ENCODE results near the gene ZFPM1.

ZFPM1 gene

GRCh38 chr16:88529596-88529995 is 76.5 kb downstream of the ZFPM1 start:
- TF ChIP-seq, protein P1, sequence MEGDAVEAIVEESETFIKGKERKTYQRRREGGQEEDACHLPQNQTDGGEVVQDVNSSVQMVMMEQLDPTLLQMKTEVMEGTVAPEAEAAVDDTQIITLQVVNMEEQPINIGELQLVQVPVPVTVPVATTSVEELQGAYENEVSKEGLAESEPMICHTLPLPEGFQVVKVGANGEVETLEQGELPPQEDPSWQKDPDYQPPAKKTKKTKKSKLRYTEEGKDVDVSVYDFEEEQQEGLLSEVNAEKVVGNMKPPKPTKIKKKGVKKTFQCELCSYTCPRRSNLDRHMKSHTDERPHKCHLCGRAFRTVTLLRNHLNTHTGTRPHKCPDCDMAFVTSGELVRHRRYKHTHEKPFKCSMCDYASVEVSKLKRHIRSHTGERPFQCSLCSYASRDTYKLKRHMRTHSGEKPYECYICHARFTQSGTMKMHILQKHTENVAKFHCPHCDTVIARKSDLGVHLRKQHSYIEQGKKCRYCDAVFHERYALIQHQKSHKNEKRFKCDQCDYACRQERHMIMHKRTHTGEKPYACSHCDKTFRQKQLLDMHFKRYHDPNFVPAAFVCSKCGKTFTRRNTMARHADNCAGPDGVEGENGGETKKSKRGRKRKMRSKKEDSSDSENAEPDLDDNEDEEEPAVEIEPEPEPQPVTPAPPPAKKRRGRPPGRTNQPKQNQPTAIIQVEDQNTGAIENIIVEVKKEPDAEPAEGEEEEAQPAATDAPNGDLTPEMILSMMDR (IDR thresholded peaks at IDR 0.05; ENCODE audit: low read depth, low read length): no peak
- no peak for TF ChIP-seq EZH2phosphoT487 (IDR thresholded peaks at IDR 0.05; ENCODE audit: low read depth)
- no peaks in the 10 kb centered on the region for H3K36me3 ChIP-seq (replicated peaks; ENCODE audit: low read depth, low read length)
- H3K79me2 ChIP-seq (ENCODE audit: low read length): no peaks in the 10 kb centered on the region
- H3K4me2 ChIP-seq (ENCODE audit: low read length): no peak overlapping the region
- H3K4me1 ChIP-seq (ENCODE audit: low read length): no peaks in the 10 kb centered on the region
- H3K27me3 ChIP-seq (ENCODE audit: low read depth, low read length): no peaks in the 10 kb centered on the region
- no peak overlapping the region for H3K4me3 ChIP-seq (ENCODE audit: low read length)
- no peak overlapping the region for H2AFZ ChIP-seq (ENCODE audit: low read depth, low read length)
- H3K9ac ChIP-seq (ENCODE audit: low read length): no peak overlapping the region
- H3K27ac ChIP-seq (ENCODE audit: low read length): no peak overlapping the region
- H4K20me1 ChIP-seq (ENCODE audit: insufficient read depth, low read length): peaks cover 4% of the 10 kb centered on the region; the same call in 1 of the 2 replicates
- no peaks in the 10 kb centered on the region for H3K9me3 ChIP-seq (ENCODE audit: insufficient read depth, low read length)

DNA sequence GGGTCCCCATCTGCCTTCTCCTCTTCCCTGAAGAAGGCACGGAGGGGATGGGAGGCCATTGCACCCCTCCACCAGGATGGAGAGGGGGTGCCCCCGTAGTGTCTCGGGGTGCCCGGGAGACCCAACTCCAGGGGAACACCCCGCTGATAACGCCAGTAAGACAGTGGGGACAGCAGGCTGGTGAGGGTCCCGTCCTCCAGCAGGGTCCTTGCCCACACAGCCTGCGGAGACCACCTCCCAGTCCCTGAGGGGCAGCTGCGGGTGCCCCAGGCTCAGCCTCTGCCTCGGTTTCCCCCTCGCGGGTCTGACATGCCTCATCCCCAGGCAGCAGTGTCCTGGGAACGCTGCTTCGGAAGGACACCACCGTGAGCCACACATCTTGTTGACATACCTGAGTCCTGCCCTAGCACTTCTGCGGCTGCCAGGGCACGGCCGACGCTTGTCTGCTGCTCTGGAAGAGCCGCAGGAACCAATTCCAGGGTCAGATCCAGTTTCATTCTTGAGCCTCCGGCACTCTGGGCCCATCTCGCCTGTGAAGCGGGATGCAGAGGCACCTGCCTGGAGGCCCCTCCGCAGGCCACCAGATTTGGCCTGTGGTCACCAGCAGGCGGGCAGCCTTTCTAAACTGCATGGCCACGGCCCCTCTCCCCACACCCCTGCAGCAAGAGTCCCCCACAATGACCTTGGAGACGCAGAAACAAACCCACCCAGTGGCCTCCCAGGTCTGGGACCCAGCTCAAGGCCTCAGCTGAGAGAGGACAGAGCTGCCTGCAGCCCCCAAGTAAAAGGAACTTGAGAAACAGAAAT is 77.2 kb downstream of the ZFPM1 start:
- Histone ChIP-seq H3K9ac (ENCODE audit: low read length) (no peak overlapping the region), H3K27me3 (ENCODE audit: low read depth, low read length) (no peaks in the 10 kb centered on the region), H2AFZ (ENCODE audit: low read depth, low read length) (no peak overlapping the region), H3K9me3 (ENCODE audit: insufficient read depth, low read length) (no peaks in the 10 kb centered on the region), H3K36me3 (replicated peaks; ENCODE audit: low read depth, low read length) (no peaks in the 10 kb centered on the region), H3K27ac (ENCODE audit: low read length) (no peak overlapping the region), H3K4me3 (ENCODE audit: low read length) (no peak overlapping the region), H3K4me2 (ENCODE audit: low read length) (no peak overlapping the region), H3K4me1 (ENCODE audit: low read length) (no peaks in the 10 kb centered on the region), H4K20me1 (ENCODE audit: insufficient read depth, low read length) (peaks cover 3% of the 10 kb centered on the region; the same call in 1 of the 2 replicates), H3K79me2 (ENCODE audit: low read length) (no peaks in the 10 kb centered on the region)
- no peak for TF ChIP-seq EZH2phosphoT487 (IDR thresholded peaks at IDR 0.05; ENCODE audit: low read depth)
- TF ChIP-seq, protein P1 (IDR thresholded peaks at IDR 0.05; ENCODE audit: low read depth, low read length): no peak

DNA sequence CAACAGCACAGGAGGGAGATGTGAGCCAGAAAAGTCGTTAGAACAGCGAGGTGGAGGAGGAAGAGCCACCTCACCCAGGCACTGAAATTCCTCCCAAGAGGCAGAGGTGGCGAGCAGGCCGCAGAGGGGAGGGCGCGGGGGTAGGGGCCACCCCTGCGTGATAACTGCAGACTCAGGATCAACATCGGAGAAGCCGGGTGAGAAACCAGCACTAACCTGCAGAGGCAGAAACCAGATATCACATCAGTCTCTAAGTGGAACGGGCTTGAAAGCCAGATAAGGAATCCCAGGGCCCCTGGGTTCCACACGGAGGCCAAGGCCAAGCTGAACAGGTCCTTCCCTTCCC is 77.8 kb downstream of the ZFPM1 start:
- no peaks in the 10 kb centered on the region for H4K20me1 ChIP-seq (ENCODE audit: insufficient read depth, low read length)
- H3K79me2 ChIP-seq (ENCODE audit: low read length): no peaks in the 10 kb centered on the region
- no peak overlapping the region for H3K27ac ChIP-seq (ENCODE audit: low read length)
- H3K4me2 ChIP-seq (ENCODE audit: low read length): no peak overlapping the region
- no peak overlapping the region for H3K4me3 ChIP-seq (ENCODE audit: low read length)
- no peaks in the 10 kb centered on the region for H3K36me3 ChIP-seq (replicated peaks; ENCODE audit: low read depth, low read length)
- no peak overlapping the region for H3K9ac ChIP-seq (ENCODE audit: low read length)
- H3K9me3 ChIP-seq (ENCODE audit: insufficient read depth, low read length): no peaks in the 10 kb centered on the region
- no peak overlapping the region for H2AFZ ChIP-seq (ENCODE audit: low read depth, low read length)
- H3K4me1 ChIP-seq (ENCODE audit: low read length): no peaks in the 10 kb centered on the region
- H3K27me3 ChIP-seq (ENCODE audit: low read depth, low read length): no peaks in the 10 kb centered on the region
- no peak for TF ChIP-seq EZH2phosphoT487 (IDR thresholded peaks at IDR 0.05; ENCODE audit: low read depth)
- TF ChIP-seq, protein P1 (IDR thresholded peaks at IDR 0.05; ENCODE audit: low read depth, low read length): no peak

DNA sequence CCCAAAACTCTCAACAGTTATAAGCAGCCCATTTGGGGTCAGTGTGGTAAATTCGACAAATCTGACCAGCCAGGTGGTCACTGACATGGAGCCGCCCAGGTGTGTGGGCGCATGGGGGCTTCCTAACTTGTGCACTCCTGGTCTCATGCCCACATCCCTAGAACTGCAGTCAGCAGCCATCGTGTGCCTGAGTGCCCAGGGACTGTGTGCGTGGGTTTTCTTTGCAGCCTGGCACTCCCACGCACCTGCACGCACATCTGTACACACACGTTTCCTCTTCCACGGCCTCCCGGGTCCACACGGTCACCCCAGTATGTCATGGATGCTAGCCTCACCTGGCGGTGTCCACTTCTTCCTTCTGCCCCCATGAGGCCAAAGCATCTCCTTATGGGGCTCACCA is 78.3 kb downstream of the ZFPM1 start:
- Histone ChIP-seq H3K9ac (ENCODE audit: low read length) (no peak overlapping the region), H3K4me2 (ENCODE audit: low read length) (no peak overlapping the region)
- TF ChIP-seq EZH2phosphoT487 (IDR thresholded peaks at IDR 0.05; ENCODE audit: low read depth): no peak
- TF ChIP-seq, protein P1 (IDR thresholded peaks at IDR 0.05; ENCODE audit: low read depth, low read length): no peak

More for the DNA sequence above, 78.3 kb downstream of the ZFPM1 start:
- no peaks in the 10 kb centered on the region for H3K36me3 ChIP-seq (replicated peaks; ENCODE audit: low read depth, low read length)
- H3K9me3 ChIP-seq (ENCODE audit: insufficient read depth, low read length): no peaks in the 10 kb centered on the region
- H4K20me1 ChIP-seq (ENCODE audit: insufficient read depth, low read length): no peaks in the 10 kb centered on the region
- no peak overlapping the region for H3K27ac ChIP-seq (ENCODE audit: low read length)
- H3K27me3 ChIP-seq (ENCODE audit: low read depth, low read length): no peaks in the 10 kb centered on the region
- H3K4me3 ChIP-seq (ENCODE audit: low read length): no peak overlapping the region
- no peaks in the 10 kb centered on the region for H3K79me2 ChIP-seq (ENCODE audit: low read length)
- no peak overlapping the region for H2AFZ ChIP-seq (ENCODE audit: low read depth, low read length)
- H3K4me1 ChIP-seq (ENCODE audit: low read length): no peaks in the 10 kb centered on the region

Data from OCI-LY3 (cell line).